ENCODE measurements around the gene FAM240A.

DNA sequence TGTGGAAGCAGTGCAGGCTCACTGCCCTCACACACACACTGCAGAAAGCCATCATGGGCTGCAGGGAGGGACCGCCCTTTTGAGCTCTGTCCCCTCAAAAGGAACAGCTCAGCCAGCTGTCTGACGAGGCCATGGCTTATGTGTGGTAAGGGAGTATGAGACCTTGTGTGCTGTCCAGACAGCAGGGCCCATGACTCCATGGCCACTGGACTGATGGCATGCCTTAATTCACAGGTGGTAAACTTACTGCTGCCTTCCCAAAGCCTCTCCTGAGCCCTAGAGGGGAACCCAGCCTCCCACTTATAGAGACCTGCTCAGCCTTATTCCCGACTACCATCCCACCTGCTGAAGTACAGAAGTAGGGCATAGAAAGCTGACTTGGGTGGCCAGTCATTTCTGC, 5.6 kb downstream of the FAM240A start:
- TF ChIP-seq, protein P1, sequence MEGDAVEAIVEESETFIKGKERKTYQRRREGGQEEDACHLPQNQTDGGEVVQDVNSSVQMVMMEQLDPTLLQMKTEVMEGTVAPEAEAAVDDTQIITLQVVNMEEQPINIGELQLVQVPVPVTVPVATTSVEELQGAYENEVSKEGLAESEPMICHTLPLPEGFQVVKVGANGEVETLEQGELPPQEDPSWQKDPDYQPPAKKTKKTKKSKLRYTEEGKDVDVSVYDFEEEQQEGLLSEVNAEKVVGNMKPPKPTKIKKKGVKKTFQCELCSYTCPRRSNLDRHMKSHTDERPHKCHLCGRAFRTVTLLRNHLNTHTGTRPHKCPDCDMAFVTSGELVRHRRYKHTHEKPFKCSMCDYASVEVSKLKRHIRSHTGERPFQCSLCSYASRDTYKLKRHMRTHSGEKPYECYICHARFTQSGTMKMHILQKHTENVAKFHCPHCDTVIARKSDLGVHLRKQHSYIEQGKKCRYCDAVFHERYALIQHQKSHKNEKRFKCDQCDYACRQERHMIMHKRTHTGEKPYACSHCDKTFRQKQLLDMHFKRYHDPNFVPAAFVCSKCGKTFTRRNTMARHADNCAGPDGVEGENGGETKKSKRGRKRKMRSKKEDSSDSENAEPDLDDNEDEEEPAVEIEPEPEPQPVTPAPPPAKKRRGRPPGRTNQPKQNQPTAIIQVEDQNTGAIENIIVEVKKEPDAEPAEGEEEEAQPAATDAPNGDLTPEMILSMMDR (IDR thresholded peaks at IDR 0.05), result no peak
- no peak for TF ChIP-seq POLR2A (IDR thresholded peaks at IDR 0.05)
- no peak for TF ChIP-seq EP300 (IDR thresholded peaks at IDR 0.05)

Data from tibial nerve (tissue), 4 donors.